GM21737 (cell line): ENCODE data around the gene SERPIND1.
A peak's percentile ranks its signal among the peaks of the same experiment; 100 is the strongest.
"Not testable (repeated sequence)": the region's sequence is repeated elsewhere in the genome, so short reads cannot be mapped to it uniquely, and the experiment has no call there.

Source experiments
- ATAC-seq: cut with Tn5 transposase; IDR thresholded peaks from one replicate; pipeline ENCODE4 v1.9.1; 2021; ENCODE audit warnings: mild to moderate bottlenecking, moderate library complexity; ENCODE audit not compliant: unreplicated experiment

Gene SERPIND1

DNA sequence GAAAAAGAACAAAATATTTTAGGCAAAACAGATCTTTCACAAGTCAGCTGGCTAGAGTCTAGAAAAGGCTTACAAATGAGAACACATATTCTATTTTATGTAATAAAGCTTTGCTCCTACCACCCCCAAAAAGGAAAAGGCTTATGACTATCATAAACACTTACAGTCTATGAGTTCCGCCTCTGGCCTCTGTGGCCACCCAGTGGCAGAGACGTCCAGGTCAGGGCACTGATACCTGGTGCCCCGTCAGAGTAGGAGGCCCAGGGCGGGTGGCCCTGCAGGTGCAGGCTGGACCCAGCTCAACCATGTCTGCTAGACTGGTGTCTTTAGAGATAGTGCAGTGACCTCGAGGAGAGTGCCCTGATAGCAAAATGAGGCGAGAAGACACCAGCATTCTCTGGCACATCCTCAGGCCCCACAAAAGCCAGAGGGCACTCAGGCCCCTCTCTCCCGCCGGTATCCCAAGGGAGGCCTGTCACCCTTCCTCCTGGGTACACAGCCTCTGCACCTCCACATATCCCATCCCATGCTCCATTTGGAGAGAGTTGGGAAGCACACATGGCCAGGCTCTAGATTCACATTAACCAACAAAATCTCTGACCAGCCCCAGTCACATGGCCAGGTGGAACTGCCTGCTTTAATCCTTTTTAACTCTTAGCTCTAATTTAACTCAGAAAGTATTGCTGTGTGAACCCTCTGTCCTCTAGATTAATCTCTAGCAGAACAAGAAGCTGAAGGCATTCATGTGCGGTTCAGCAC lies 27.3 kb upstream of the SERPIND1 start:
- no peak for ATAC-seq

DNA sequence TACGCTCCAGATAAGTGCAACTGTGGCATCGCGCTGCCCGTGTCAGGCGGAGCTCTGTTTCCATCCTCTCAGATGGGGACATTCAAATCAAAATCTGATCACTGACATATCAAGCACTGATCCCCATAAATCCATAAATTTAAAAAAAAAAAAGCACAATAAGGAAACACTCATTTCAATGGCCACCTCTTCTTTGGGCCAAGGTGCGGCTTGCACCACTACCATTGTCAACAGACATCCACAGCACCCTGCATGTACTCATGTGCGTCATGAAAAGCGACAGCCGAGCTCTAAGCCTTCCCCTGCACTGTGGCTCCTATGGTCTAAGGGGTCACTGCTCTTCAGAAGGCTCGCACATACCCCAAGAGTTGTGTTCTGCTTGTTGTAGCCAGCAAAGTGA lies 26.7 kb upstream of the SERPIND1 start:
- no peak for ATAC-seq

DNA sequence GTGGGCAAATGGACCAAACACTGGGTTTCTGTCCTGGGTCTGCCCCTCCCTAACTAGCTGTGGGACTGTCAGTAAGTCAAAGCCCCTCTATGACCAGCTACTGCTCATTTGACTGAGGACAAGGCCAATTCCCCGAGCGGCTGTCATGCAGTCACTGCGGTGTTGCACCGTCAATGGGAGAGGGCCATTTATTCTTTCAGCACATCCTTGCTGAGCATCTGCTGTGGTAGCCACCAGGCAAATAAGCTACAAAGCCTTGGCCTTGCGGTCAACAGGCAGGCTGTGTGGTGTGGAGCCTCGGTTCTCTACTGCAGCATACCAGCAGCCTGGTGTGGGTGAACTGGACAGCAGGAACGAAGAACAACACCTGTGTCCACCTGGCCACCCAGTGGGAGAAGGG lies 25.8 kb upstream of the SERPIND1 start:
- ATAC-seq, result no peak

DNA sequence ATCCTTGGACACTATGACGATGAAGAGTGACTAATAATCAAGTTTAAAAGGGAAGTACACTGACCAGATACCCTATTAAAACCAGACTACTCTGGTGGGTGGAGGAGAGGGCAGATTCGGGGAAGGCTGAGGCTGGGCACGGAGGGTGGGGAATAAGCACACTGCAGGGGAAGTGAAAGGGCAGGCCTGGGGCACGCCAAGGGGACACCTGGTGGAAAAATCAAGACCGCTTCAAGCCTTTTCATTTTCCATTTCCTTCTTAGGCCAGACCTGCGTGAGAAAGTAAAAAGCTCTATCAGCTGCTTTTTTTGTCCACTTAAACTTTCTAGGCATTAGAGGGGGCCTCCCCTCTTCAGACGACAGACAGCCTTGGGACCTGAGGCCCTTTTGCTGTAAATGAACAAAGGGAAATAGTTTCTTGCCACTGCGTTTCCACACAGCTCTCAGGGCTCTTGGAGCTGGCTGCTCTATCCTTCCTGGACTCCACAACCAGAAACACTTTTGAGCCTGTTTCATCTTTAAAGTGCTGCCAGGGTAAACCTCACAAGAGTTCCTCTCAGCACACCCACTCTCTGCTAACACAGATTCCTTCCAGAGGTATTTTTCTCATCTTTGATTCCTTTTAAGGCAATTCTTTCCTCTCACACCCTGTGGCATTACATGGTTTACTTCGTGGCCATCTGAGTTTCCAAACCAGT lies 25.0 kb upstream of the SERPIND1 start:
- peak; percentile 50 for ATAC-seq

- ATAC-seq, result no peak
These were observed 24.5 kb upstream of the SERPIND1 start for GRCh38 chr22:20749453-20749852.

DNA sequence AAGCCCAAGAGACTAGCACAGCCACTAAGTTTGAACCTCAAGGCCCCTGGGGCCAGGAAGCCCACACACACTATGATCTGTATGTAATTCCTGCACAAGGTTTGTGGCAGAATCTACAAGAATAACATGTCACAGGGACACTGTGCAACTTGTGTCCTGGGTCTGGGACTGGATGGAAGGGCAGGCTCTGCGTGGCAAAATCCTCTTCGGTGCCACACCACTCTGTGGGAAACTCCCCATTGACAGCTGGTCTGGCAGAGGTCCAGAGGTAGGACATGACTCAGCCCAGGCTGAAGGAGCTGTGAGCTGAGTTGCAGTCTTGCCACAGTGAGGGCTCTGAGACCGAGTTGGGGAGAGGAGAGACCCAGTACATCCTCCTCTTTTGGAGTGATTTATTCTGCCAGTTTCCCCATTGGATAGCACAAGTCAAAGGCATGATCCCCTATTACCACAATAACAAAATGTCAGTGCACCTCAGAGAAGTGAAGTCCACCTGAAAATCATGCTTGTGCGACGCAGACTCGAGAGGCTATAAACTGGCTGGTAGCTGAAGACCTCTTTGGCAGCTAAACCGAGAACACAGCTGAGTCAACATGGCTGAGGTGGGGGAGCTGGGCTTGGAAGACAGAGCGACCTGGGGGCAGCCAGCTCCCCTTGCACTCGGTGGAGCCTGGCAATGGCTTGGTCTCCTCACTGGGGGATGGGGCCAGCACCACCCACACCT lies 23.3 kb upstream of the SERPIND1 start:
- no peak for ATAC-seq

GRCh38 chr22:20751185-20751851 lies 22.6 kb upstream of the SERPIND1 start:
- no peak for ATAC-seq

GRCh38 chr22:20752104-20752741 lies 21.7 kb upstream of the SERPIND1 start:
- no peak for ATAC-seq

DNA sequence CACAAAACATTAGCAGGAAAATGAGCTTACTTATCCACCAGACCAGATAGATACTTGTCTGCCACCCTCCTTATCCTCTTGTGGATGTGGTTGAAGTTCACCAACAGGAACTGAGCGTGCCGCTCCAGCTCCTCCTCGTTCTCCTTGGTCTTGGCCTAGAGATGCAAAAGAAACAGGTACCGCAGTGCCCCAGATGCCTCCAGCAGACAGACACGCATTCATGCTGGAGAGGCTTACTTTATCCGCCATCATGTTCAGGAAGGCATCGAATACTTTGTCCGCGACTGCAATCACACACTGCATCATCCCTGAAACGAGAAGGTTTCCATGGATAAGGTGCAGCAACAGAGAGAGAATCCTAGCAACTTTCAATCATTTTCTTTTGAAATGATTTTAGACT lies 21.0 kb upstream of the SERPIND1 start:
- no peak for ATAC-seq

- ATAC-seq, result no peak
These were observed 17.1 kb upstream of the SERPIND1 start for GRCh38 chr22:20756846-20757245.

GRCh38 chr22:20758688-20759087 lies 15.2 kb upstream of the SERPIND1 start:
- no peak for ATAC-seq

- ATAC-seq, result no peak
These were observed 13.8 kb upstream of the SERPIND1 start for GRCh38 chr22:20760084-20760483.

- ATAC-seq, result no peak
These were observed 12.4 kb upstream of the SERPIND1 start for GRCh38 chr22:20761536-20761935.

DNA sequence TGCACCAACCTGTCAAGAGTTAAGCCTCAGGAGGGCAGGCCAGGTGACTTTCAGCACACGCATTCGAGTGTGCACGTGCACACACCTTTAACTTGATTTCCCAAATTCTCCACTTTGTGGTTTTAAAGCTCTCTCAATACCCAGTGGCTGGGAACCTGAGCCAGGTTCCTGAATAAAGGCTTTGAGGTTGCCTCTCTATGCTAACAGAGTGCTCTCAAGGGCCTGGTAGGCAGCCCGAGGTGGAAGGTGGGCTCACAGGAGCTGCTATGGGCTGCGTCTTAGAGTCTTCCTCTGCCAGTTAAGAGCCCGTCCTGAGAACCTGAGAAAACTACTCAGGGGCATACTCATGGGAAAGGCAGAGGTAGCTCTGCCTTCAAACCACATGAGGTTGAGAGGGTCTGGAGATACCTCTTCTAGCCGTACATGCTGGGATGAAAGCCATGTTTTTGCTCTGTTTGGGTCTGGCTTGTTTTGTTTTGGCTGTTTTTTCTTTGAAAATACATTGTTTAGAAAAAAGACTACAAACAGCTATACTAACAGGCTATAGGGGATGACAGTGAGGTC lies 11.6 kb upstream of the SERPIND1 start:
- ATAC-seq, result no peak

DNA sequence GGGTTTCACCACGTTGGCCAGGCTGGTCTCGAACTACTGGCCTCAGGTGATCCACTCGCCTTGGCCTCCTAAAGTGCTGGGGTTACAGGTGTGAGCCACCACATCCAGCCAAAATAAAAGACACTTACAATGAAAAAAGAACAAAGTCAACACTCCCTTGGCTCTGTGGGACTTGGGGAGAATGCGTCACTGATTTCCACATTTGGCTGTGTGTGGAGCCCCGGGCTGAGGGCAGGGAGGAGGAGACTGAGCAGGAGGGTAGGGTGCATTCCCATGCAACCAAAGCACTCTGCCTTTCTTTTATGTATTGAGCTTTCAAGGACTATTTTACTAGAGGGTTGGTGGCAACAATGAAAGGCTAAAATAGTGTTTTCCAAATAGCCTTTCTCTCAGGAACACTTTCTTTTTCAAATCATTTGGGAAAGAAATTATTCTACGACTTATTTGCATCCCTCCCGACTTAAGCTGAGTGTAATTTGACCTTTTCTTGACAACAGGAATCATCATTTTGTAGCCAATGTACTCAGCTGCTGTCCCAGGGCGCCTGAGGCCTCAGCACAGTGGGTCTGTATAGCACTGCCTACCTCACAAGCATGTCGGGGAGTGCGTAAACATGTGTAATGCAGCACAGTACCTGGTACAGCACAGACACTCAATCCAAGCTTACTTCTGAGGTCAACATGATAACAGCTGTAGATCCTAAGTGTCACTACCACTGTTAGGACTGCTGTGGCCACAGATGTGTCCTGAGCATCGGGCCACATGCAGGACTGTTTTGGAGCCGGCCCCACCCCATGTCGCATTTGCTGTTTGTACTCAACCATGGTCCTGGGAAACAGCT lies 10.1 kb upstream of the SERPIND1 start:
- no peak for ATAC-seq

- ATAC-seq, result no peak
These were observed 9.5 kb upstream of the SERPIND1 start for GRCh38 chr22:20764471-20764720.

- ATAC-seq, result no peak
These were observed 9.2 kb upstream of the SERPIND1 start for GRCh38 chr22:20764729-20765128.

- no peak for ATAC-seq
These were observed 8.0 kb upstream of the SERPIND1 start for GRCh38 chr22:20765938-20766337.

DNA sequence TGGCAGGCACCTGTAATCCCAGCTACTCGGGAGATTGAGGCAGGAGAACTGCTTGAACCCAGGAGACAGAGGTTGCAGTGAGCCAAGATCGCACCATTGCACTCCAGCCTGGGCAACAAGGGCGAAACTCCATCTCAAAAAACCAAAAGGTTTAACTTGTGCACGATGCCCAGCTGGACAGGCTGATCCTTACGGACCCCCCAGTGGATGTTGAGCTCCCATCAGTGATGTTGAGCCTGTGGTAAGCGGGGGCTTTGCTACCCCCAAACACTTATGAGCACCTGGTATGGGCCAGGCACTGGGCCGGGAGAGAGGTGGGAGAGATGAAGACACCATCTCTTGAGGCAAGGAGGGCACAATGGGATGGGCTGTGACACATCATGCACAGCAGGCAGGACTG lies 7.4 kb upstream of the SERPIND1 start:
- ATAC-seq, result no peak

- ATAC-seq, result not testable (repeated sequence)
These were observed 4.5 kb upstream of the SERPIND1 start for GRCh38 chr22:20769496-20769826.
